Muscle of leg (tissue), 11 donors: ENCODE measurements around the gene ADPRHL1. TPM values are rescaled to one million over a fixed set of nuclear protein-coding genes. Genes with fewer than 3 reads are reported as not detected.

Experiments used
- DNase-seq: peaks from one replicate; pipeline ENCODE4 v3.0.0; 2013
- H3K27ac ChIP-seq: one replicate; pipeline ENCODE4 v1.5.1; 2013; ENCODE audit warnings: mild to moderate bottlenecking, low read length, control low read depth
- H3K27me3 ChIP-seq: one replicate; pipeline ENCODE4 v1.6.1; 2013; ENCODE audit warnings: low read length; ENCODE audit not compliant: control insufficient read depth, insufficient read depth
- H3K36me3 ChIP-seq: one replicate; pipeline ENCODE4 v1.6.1; 2013; ENCODE audit warnings: low read length; ENCODE audit not compliant: control insufficient read depth, insufficient read depth
- H3K4me1 ChIP-seq: one replicate; pipeline ENCODE4 v1.6.1; 2013; ENCODE audit warnings: low read length; ENCODE audit not compliant: control insufficient read depth, insufficient read depth
- H3K4me3 ChIP-seq: one replicate; pipeline ENCODE4 v1.5.1; 2013; ENCODE audit warnings: low read length, control low read depth
- H3K9me3 ChIP-seq: replicated peaks from 2 replicates; pipeline ENCODE4 v1.6.1; 2013; ENCODE audit warnings: low read depth, low read length; ENCODE audit not compliant: control insufficient read depth
- WGBS: methylation state at CpG from one replicate; pipeline ENCODE4 v1.1.5; 2013; ENCODE audit warnings: missing lambda C conversion rate; ENCODE audit not compliant: insufficient coverage; 5-methylcytosine and 5-hydroxymethylcytosine counted together
- polyA plus RNA-seq, 8 donors: library from polyadenylated mRNA; unstranded; fragments of 120-200 nt; gene quantifications; one replicate each; pipeline versions ENCODE4 v1.2.1 to v1.2.3, GENCODE V29; 2013; ENCODE audit warnings: inconsistent platforms in 1 of 8, low replicate concordance in 1 of 8; ENCODE audit not compliant: insufficient read length in 8 of 8, insufficient read depth in 1 of 8
- total RNA-seq: library from RNA; stranded (reverse); fragments of 120-200 nt; gene quantifications from one replicate; pipeline ENCODE4 v1.2.4, GENCODE V29; 2013

ADPRHL1 gene
- total and polyA plus RNA-seq, 9 donors, result 150 to 282 (median 212) TPM

DNA sequence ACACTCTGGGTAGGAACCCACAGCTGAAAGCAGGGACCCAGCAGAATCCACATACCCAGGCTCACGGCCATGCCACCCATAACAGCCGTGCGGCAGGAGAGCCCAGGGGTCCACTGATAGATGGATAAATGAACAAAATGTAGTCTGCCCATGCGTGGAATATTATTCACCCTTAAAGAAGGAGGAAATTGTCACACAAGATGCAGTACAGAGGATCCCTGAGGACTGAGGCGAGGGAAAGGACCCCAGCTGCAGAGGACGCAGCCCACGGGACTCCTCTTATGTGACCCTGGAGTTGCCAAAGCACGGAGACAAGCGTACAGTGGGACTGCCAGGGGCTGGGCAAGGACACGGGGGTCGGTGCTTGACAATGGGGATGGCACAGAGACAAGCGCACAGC lies 100.0 kb downstream of the ADPRHL1 start:
- DNase-seq, result no peak
- H3K4me3 ChIP-seq, result no peak overlapping the region
- no peaks in the 10 kb centered on the region for H3K4me1 ChIP-seq
- H3K9me3 ChIP-seq, result peaks cover 2% of the 10 kb centered on the region
- H3K27ac ChIP-seq, result no peak overlapping the region
- H3K36me3 ChIP-seq, result no peaks in the 10 kb centered on the region
- peaks cover 2% of the 10 kb centered on the region for H3K27me3 ChIP-seq
- WGBS, result 85% methylated on average over 9 of the region's 12 CpGs

DNA sequence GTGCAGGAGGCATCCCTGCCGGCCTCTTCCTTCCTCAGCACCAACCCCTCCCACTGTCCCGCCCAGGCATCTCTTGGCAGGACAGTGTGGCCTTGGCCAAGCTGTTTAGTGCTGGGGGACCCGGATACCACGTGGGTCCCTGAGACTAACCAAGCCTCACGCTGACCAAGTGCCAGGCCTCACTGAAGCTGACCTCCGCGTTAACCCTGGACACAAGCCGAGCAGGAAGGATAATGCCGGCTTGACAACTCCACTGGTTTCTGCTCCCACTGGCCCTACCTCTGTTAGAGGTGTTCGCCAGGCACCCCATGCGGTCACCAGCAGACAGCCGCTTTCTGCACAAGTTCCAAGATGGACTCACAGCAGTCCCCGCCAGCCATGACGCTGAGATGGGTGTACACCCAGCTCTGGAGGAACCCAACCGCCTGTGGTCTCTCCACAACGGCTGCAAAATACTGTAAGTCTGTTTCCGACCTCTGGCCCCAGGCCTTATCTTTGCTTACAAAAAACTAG lies 101.7 kb downstream of the ADPRHL1 start:
- 77% methylated on average over 14 of the region's 17 CpGs for WGBS
- Histone ChIP-seq H3K4me3 (no peak overlapping the region), H3K9me3 (peaks cover 8% of the 10 kb centered on the region), H3K27me3 (peaks cover 2% of the 10 kb centered on the region), H3K27ac (no peak overlapping the region), H3K36me3 (no peaks in the 10 kb centered on the region), H3K4me1 (no peaks in the 10 kb centered on the region)
- no peak for DNase-seq

DNA sequence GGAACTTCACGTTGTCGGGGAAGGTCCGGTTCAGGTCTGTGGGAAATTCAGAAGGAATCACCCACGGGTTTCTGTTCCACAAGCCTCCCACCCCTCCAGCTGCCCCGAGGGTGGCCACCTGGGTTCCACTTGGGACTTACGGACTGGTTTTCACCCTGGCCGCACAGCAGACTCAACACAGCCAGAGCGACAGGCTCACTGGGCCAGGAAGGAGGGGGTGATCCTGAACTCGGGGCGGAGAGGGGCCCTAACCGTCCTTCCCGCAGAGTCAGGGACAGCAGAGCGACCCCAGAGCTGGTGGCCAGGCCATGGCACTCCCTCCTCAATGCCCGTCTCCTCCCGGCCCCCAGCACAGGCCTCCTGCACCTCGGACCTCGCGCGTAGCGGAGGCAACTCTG lies 102.4 kb downstream of the ADPRHL1 start:
- H3K4me1 ChIP-seq, result no peaks in the 10 kb centered on the region
- WGBS, result 91% methylated on average over 19 of the region's 20 CpGs
- no peak for DNase-seq
- no peaks in the 10 kb centered on the region for H3K36me3 ChIP-seq
- peaks cover 8% of the 10 kb centered on the region for H3K9me3 ChIP-seq
- H3K27ac ChIP-seq, result no peak overlapping the region
- no peak overlapping the region for H3K4me3 ChIP-seq
- H3K27me3 ChIP-seq, result peaks cover 2% of the 10 kb centered on the region

DNA sequence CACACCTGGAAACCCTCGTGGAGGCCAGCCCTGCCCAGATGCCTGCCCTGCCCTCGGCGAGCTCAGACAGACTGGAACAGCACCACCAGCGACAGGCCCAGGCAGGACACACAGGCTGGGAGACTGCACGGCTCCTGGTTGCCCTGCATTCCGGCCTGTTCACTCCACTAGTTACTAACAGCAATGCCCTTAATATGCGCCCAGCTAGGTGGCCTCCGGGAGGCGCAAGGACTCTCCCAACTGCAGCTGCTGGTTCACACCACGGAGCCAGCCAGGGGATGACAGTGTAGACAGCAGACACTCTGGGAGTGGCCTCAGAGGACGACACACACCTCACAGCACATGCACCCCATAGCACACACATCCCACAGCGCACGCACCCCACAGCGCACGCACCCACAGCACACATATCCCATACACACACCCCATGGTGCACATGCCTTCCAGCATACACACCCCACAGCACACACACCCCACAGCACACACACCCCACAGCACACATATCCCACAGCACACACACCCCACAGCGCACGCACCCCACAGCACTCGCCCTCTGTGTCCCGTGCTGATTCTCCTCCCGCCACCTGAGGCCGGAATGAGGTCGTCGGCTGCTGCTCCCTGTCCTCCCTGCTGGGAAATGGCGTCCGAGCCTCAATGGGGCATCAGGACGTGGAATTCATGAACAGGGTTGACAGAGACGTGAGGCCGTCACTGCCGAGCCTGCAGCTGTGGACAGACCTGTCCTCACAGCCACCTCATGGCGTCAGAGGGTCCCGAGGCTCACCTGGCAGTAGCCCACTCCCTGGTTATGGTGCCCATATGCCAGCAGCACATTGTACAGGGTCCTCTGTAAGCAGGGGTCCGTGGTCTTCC lies 103.0 kb downstream of the ADPRHL1 start:
- no peak overlapping the region for H3K4me3 ChIP-seq
- peaks cover 2% of the 10 kb centered on the region for H3K27me3 ChIP-seq
- H3K27ac ChIP-seq, result no peak overlapping the region
- WGBS, result 84% methylated on average over 28 of the region's 32 CpGs
- no peaks in the 10 kb centered on the region for H3K36me3 ChIP-seq
- H3K4me1 ChIP-seq, result no peaks in the 10 kb centered on the region
- DNase-seq, result no peak
- H3K9me3 ChIP-seq, result peaks cover 11% of the 10 kb centered on the region

Other genes starting within 250 kb of the ADPRHL1 start
- gene PCID2, start 244.8 kb downstream of the ADPRHL1 start, total RNA-seq, result 39.4 TPM
- 10 to 100 TPM; 34.6 to 44.3 (median 37.1) TPM for gene PCID2, start 244.8 kb downstream of the ADPRHL1 start, polyA plus RNA-seq
- 55.8 TPM for gene CUL4A, start 243.9 kb downstream of the ADPRHL1 start, total RNA-seq
- 10 to 100 TPM; 52.4 to 72.3 (median 62.9) TPM for gene CUL4A, start 243.9 kb downstream of the ADPRHL1 start, polyA plus RNA-seq
- gene LAMP1, start 156.2 kb downstream of the ADPRHL1 start, total RNA-seq, result 69.6 TPM
- gene LAMP1, start 156.2 kb downstream of the ADPRHL1 start, polyA plus RNA-seq, result 100 to 1,000 TPM in 3 of 8 donors, 10 to 100 TPM in 5; 86.3 to 120 (median 94.1) TPM
- 2.9 TPM for gene GRTP1, start 89.4 kb downstream of the ADPRHL1 start, total RNA-seq
- gene GRTP1, start 89.4 kb downstream of the ADPRHL1 start, polyA plus RNA-seq, result 1 to 10 TPM; 1.5 to 4.5 (median 2.8) TPM
- gene DCUN1D2, start 37.2 kb upstream of the ADPRHL1 start, total RNA-seq, result 13.1 TPM
- 10 to 100 TPM; 11.3 to 17.6 (median 14.8) TPM for gene DCUN1D2, start 37.2 kb upstream of the ADPRHL1 start, polyA plus RNA-seq
- 29.7 TPM for gene TFDP1, start 131.3 kb upstream of the ADPRHL1 start, total RNA-seq
- gene TFDP1, start 131.3 kb upstream of the ADPRHL1 start, polyA plus RNA-seq, result 10 to 100 TPM; 51.3 to 73.9 (median 59.5) TPM
- gene ATP4B, start 204.7 kb upstream of the ADPRHL1 start, total RNA-seq, result not detected
- gene ATP4B, start 204.7 kb upstream of the ADPRHL1 start, polyA plus RNA-seq, result under 1 TPM in 3 of 8 donors, not detected in 5; 0.07 to 0.69 (median 0.08) TPM
- 0.22 TPM for gene GRK1, start 213.7 kb upstream of the ADPRHL1 start, total RNA-seq
- under 1 TPM in 7 of 8 donors, not detected in 1; 0.11 to 0.38 (median 0.23) TPM for gene GRK1, start 213.7 kb upstream of the ADPRHL1 start, polyA plus RNA-seq